Fibroblast of skin of scalp (primary cell): ENCODE measurements around the gene SPRED2.
A peak's percentile ranks its signal among the peaks of the same experiment; 100 is the strongest.

Source experiments
- DNase-seq: peaks from one replicate; pipeline ENCODE4 v3.0.0-alpha.2; 2013

SPRED2 gene

DNA sequence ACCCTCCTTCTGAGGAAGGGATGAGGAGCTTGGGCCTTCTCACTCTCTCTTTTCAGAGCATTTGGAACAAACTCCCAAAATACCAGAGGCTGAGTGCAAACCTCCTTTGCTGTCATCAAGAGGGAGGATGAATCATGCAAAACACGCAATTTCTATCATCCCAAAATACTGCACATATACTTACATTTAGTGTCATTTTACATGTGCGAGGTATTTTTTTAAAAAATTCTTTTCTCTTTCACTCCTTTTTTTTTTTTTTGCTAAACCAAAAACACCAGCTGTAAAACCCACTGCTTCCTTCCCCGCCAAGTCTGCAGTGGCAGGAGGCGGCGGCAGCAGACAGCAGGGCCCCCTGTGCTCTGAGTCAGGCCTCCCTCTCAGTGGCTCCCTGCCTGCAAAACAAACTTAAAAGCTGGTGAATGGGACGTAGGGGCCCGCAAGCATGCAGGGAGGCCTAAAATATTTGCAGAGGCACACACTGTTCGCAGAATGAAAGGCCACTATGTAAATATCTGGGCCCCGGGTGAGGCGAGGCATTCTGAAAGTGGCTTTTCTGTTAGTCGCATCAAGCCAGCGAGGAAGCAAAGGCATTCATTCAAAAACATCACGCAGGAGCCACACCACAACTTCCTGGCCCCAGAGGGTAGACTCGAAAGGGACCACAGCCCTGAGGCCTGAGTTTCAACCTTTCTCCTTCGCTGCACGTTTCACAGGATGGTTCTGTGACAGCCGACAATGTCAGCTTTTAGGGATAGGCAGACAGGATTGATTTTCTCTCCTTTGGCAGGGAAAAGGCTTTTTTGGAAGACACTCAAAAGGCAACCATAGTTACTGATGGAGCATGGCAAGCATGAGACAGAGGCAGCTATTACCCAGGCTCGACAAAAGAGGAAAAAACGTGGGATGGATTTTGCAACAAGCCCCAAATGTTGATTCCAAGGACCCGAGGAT, 131.4 kb downstream of the SPRED2 start:
- DNase-seq, result peak; percentile 99

DNA sequence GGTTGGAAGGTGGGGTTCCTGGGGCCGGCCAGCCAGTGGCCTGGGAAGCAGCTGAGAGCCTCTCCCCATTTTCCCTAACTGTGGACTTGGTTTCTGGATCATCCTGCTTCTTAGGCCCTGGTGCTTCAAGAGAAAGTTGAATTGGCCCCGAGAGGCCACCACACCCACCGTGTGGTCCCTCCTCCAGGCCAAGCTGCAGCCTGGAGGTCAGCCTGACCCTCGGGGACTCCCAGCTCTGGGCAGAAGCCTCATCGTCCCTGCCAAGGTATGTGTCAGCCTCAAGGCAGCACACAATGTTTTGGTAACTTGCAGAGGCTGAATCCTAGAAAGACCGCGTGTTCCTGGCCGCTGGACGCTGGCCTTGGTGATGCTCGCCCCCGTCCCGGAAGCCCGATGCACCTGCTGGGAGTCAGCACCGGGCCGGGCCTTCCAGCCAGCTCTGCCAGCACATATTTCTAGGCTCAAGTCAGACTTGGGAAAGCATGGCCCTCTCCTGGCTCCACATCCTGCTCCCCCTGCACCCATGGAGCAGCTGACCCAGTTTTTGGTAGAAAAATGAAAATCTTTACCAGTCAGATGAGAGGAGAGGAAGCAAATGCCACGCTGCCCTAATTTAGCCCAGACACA, 132.2 kb downstream of the SPRED2 start:
- no peak for DNase-seq

DNA sequence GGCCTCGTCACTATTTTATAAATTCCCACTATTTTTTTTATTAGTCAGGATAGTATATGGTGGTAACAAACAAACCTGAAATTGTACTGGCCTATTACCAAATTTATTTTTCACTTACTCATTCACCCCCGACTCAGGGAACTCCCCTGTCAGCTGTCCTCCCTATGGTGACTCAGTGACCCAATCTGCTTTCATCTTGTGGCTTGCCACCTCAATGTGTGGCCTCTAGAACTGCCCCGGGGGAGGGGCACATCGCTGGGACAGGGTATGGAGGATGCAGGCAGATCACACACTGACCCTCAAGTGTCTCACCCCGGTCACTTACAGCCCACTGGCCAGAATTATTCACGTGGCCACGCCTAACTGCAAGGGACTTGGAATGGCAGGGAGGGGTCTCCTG, 133.2 kb downstream of the SPRED2 start:
- DNase-seq, result peak; percentile 70

DNA sequence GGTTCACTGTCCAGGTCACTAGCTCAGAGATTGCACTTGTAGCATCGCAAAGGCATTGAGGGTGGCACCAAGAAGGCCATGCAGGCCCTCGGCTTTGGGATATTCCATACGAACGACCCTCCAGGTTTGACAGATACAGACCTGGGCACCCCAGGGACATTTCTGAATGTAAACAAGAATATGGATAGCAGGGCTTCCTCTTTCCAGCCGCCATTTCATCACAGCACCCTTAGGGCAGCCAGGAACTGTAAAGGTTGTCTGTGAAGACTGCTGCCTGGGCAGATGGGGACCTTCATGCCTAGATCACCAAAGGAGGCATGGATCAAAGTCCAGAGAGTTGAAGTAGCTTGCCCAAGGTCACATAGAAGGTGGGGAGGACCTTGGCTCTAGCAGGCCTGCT, 134.3 kb downstream of the SPRED2 start:
- DNase-seq, result no peak

DNA sequence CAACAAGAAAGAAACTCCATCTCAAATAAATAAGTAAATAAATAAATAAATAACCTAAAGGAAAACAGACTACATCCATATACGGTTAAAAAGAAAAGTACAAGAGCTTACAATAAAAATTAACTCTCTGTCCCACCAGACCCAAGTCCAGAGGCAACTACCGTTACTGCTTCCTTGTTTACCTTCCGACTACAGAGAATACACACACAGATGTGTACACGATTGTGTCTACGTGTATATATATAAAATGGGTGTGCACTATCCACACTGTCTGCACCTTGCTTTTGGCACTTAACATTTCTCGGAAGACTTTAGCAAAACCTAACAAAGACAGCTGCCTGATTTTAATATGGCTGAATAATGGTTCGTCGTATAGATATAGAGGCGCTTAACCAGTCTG, 134.9 kb downstream of the SPRED2 start:
- DNase-seq, result no peak

DNA sequence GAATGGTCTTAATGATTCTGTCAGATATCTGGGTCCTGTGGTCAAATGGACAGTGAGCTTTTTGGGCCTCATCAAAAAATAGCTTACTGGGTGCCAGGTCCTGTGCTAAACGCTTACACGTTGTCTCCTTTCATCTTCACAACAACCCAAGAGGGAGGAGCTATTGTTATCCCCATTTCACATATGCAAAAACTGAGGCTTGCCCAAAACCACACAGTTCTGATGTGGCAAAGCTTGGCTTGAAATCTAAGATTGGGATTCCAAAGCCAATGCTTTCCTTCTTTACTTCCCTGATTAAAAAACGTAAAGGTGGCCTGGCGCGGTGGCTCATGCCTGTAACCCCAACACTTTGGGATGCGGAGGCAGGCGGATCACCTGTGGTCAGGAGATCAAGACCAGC, 135.4 kb downstream of the SPRED2 start:
- DNase-seq, result no peak

DNA sequence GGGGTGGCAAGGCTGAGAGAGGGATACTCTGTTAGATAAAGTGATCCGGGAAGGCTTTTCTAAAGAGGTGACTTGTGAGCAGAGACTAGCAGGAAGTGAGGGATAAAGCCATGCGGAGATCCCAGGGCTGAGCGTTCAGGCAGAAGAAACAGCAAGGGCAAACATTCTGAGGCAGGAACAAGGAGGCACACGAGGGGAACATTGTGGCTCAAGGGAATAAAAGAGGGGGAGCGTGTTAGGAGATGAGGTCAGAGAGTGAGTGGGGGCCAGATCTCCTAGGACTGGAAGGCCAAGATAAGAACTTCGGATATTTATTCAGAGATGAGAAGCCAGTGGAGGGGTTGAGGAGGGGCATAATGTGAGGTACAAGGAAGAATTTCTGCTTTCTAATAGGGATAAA, 137.7 kb downstream of the SPRED2 start:
- DNase-seq, result no peak

DNA sequence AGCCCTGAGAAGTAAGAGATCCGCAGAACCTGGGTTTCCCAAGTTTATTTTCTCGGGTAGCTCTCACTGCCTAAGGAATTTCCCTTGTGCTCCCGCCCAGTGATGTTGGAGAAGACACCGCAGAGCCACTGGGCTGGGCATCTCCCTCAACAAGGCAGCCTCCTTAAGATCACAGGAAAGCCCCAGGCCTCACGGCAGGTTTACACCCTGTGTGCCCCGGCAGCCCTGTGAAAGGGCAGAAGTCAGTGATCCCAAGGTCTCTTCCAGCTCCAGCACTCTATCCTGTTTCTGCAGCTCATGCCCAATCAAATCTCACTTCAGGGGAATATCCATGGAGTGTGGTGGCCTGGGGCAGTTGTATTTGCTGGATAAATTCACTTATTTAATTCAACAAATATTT, 138.3 kb downstream of the SPRED2 start:
- DNase-seq, result no peak

DNA sequence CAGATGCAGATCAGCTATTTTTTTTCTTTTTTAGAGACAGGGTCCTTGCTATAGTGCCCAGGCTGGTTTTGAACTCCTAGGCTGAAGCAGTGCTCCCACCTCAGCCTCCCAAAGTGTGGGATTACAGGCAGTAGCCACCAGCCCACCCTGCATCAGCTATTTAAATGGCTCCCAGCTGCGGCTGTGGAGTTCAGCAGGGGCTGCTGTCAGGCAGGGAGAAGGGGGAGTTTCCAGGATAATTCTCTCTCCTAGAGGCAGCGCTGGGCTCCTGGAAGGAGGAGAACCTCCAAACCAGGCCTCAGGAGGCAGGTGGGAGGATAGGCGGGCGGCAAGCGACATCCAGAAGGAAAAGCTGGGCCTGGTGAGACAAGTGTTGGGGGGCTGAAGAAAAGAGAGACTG, 139.0 kb downstream of the SPRED2 start:
- no peak for DNase-seq

DNA sequence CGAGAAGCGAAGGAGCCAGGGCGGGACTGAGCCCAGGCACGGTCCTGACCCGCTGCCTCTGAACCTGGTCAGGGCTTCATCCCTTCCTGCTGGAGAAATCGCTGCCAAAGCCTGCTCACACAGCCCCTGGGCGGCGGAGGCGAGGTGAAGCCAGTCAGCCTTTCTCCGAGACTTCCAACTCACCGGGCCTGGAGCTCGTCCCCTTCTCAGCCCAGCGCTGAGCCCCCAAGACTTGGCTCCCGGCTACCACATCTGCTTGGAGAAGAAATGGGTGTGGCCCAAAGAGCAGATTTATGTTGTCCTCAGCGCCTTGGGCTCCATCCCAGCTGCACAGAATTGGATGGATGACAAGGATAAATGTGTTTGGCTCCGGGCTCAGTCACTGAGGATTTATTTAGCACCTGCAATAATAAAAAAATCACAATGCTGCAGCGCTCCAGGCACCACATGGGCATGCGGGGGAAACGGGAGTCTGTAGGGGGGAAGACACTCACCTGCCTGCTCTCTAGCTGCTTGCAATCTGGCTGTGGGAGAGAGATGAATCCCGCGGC, 139.9 kb downstream of the SPRED2 start:
- DNase-seq, result no peak

DNA sequence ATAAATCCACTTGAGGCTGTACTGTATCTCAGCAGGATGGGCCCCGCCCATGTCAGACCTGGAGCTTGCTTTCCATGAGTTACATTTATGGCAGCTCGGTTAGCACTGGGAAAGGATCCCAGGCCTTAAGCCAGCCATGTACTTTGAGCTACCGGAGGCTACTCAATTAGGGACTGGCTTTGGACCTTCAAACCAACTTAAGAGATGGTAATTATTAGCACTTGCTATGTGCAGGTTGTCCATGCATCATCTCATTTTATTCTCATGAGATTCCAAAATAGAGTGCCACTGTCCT, 140.3 kb downstream of the SPRED2 start:
- DNase-seq, result no peak

DNA sequence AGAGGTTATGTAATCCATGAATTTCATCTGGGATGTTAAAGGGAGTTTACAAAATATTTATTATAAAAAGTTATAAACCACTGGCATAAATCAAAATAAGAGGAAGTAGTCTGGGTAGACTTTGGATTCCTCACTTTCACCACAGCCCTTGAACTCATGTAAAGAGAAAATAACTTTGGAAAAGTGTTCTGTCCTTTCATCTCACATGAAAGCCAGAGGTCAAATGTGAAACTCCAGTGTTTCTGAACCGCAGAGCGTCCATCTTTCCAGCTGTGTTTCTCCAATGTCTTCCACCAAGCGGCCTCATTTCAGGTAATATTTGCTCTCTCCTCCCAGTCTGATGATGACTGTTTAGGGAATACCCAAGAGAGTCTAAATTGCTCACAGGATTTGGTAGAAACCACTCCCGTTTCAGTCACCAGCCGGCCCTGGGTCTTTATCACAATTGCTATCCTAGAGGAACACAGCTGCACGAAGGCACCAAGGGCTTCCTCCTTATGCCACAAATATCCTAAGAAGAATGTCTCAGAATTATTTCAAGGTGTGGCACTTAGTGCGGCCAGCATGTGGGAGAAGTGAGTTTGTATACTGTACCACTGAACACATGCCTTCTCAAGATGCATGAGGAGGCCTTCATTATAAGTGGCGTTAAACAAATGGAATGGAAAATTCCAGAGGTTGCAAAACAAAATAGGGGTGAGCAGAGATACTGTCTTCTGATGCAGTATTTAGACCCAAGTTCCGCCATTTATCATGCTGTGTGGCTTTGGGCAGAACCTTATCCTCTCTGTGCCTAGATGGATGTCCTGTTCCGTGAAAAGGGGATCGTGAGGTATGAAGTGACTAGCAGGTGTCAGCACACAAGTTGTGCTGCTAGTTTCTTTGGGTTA, 140.9 kb downstream of the SPRED2 start:
- DNase-seq, result peak; percentile 26

DNA sequence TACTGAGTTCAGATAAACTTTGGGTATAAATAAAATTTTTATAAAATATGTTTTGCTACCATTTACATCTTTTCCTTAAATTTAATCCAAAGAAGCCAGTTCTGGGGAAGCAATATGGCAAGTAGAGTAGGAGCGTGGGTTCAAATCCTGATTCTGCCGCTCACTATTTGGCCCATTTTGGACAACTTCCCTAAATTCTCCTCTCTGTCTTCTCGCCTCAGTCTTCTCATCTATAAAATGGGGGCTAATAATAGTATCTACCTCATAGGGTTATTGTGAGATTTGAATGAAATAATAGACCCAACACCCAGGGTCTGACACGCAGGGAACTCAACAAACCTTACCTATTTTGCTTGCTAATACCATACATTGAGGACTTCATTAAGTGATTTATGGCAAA, 145.0 kb downstream of the SPRED2 start:
- no peak for DNase-seq

DNA sequence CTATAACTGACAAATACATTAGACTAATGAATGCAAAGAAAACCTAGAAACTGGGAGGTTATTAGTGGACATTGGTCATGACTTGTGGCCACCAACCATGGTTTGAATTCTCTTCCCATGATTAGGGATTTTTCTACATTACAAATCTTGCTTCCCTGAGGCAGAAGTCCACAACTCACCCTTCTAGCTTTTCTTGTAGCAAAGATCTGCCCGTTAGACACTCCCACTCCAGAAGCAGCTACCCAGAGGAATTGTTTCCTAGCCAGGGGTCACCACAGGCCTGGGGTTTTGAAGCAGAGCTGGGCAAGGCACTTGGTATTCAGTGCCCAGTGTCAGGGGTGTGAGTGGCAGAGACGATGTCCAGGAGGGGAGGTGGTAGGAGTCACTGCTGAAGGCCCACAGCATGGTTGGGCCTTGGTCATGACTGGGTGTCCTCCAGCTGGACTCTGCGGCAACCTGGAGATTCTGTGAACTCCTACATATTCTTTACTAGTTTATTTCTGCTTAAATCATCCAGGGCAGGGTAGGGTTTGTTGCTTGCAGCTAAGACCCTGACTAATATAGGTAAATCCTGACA, 149.8 kb downstream of the SPRED2 start:
- DNase-seq, result no peak

DNA sequence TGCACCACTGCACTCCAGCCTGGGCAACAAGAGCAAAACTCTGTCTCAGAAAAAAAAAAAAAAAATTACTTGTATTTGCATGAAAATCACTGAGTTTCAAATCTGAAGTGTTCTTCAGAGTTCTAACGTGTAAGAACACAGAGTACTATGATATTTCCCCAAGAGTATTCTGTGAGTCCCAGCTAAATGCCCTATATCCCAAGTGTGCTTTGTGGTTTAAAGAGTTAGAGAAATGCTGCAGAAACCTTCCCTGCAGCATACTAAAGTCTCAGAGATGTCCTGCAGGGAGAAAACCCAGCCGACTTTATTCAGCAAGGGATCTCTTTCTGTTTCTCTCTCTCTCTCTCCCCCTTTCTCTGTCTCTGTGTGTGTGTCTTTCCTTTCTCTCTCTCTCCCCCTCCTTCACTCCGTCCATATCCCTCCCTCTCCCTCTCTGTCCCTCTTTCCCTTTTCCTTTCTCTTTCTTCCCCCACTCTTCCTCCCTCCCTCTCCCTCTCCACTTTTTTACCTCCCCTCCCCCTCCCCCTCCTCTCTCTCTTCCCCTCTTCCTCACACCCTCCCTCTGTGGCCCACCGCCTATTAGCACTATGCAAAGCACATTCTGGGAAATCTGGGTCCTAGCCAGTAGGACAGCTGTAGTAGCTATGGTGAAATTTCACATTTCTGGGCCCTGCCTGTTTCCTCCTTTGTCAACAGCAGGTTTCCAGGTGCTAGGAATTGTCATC, 150.6 kb downstream of the SPRED2 start:
- DNase-seq, result peak; percentile 49

DNA sequence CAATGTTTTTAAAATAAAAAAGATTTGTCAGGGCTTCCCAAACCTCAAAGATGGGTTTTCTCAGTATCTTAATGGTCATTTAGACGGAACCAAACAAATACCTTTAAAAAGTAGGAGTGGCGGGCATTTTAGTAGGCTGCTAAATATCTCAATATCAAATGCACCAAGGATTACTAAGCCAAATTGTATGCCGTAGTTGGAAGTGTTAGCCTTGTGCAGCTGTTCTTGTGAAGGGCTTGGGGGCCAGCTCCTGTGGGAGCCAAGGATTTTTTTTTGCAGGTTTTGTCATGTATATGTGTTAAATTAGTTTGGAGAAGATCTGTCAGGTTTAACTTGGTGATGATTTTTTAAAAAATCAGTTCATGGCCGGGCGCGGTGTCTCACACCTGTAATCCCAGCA, 152.6 kb downstream of the SPRED2 start:
- DNase-seq, result no peak

DNA sequence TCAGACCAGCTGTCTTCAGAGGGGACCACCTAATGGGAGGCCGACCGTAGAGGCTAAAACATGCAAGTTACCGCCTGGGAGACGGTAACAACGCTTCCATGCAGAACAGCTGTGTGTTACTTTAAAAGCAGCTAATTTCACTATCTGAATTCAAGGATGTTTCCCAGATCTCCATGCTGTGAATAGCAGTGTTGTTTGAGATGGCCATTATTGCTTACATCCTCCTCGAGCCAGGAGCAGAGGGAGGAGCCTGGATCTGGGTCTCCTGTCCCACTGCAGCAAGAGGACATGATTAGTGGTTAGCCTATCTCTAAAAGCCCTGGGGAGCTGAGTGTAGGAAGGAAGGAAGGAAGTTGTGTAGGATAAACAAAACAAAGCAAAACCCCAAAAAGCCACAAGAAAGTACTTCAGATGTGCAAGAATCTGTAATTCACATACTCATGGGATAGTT, 153.8 kb downstream of the SPRED2 start:
- DNase-seq, result peak; percentile 58

DNA sequence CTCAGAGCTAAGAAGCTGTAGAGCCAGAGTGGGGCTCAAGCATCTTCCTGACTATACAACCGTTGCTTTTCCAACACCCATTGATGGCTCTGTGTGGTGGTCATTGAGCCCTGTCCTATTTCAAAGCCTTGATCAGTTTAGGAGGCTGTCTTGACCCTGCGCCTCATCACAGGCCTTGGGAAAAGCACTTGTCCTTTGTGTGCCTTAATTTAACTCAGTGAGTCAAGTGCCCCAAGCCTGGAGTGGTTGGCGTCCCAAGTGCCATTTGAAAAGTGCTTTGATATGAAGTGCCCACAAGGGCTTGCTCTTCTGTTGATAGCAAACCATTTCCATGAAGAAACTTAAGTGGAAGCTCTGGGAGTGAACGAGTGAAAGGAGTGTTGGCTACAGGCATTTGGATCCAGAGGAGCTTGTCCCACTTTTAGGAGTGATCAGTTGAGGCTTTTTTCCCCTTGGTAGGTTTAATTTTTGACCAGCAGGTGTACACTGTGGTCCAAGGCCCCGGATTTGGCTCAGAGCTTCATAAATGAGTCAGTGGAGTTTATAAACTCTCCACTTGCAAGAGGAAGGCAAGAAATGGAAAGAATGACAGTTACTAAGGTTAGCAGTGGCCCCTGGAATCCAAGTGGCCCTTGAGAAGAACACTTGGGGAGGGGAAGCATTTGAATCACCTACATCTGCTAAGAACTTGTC, 154.5 kb downstream of the SPRED2 start:
- peak; percentile 34 for DNase-seq

DNA sequence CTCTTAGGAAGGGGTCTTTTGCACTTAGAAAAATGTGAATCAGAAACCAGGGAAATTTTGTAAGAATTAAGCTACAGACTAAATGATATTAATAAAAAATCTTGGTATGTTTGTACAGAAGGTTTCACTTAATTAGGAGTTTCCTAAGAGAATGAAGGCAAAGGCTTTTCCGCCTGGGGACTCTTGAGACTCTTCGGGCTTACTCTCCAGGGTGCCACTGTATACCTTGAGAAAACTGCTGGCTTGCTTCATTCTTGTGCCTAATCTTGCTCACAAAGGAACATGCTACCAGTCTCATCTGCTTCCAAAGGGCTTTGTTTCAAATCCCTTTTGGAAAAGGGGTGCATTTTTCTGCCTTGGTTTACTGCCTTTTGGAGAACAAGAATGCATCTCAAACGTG, 155.3 kb downstream of the SPRED2 start:
- peak; percentile 26 for DNase-seq

DNA sequence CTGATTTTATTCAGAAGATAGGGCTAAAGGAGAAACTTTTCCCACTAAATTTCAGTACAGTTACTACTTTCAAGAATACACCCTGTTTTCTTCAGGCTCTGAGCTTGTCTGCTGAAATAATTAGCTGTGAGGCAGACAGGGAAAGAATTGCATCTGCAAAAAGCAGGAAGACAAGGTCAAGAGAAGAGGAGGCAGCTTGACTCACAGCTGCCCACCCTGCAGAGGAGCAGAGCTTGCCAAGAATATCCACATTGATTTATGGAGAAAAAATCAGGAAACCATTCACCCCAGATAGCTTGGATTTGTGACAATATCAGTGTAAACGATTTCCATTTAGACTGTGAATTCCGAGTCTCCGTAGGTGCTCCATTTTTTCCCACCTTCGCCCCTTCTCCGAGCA, 155.8 kb downstream of the SPRED2 start:
- DNase-seq, result peak; percentile 32
